GM18519 (cell line): Measurements from ENCODE around the gene PGBD1.
"Not testable (repeated sequence)": the region's sequence is repeated elsewhere in the genome, so short reads cannot be mapped to it uniquely, and the experiment has no call there.

ENCODE experiments used
- ATAC-seq: cut with Tn5 transposase; IDR thresholded peaks from one replicate; pipeline ENCODE4 v1.9.1; 2021; ENCODE audit warnings: mild to moderate bottlenecking, moderate library complexity; ENCODE audit not compliant: unreplicated experiment, low FRiP score

The PGBD1 gene

DNA sequence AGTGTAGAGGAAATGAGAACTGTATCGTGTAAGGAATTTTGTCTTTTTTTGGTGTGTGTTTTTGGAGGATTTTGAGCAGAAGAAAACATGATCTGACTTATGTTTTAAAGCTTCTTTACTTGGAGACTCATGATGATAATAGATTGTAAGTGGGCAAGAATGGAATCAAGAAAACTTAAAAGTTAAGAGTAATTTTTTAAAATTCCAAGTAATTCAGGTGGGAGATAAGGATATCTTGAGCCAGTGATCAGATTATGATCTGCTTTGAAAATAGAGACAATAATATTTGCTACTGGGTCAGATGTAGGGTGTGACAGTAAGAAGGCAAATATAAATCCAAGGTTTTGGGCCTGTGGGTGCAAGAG lies 13.7 kb upstream of the PGBD1 start:
- no peak for ATAC-seq

DNA sequence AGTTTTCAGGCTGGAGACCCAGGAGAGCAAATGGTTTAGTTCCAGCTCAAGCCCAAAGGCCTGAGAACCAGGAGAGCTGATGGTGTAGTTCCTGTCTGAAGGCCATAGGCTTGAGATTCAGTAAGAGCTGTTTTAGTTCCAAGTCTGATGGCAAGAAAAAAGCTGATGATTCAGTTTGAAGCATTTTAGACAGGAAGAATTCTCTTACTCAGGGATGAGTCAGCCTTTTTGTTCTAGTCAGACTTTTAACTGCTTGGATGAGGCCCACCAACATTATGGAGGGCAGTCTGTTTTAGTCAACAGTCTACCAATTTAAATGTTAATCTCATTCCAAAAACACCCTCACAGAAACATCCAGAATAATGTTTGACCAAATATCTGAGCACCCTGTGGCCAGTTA lies 11.9 kb upstream of the PGBD1 start:
- ATAC-seq, result no peak

DNA sequence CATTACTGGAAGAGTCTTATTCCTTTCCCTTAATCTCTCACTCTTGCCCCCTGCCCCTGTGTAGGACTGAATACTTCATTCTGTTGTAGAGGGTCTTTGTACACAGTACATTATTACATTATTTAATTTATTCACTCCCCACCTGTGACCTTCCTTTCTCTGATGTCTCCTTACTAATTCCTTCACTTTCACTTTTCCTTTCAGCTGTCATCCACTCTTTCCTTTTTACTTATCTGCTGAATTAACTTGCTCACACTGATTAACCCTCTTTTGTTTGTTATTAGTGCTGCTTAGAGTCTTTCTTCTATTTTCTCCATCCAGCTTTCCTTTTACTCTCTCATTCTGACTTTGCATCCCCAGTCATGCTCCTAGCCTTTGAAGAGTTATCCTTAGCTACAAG lies 6.5 kb upstream of the PGBD1 start:
- ATAC-seq, result no peak

DNA sequence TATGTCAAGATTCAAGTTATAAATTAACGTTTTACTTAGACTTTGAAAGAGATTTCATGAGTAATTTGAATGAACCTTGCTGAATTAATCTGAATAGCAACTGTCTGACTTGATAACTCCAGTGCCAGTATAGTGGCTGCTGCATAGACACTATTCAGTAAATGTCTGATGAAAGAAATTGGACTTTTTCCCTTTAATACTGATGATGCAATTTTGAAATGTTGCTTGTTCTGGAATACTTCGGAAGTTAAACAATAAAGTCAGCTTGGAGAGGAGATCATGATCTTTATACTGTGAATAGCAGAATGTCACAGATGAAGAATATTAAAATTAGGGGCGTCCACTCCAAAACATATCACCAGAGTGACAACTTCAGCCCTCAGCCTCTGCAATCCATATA lies 3.6 kb upstream of the PGBD1 start:
- no peak for ATAC-seq

DNA sequence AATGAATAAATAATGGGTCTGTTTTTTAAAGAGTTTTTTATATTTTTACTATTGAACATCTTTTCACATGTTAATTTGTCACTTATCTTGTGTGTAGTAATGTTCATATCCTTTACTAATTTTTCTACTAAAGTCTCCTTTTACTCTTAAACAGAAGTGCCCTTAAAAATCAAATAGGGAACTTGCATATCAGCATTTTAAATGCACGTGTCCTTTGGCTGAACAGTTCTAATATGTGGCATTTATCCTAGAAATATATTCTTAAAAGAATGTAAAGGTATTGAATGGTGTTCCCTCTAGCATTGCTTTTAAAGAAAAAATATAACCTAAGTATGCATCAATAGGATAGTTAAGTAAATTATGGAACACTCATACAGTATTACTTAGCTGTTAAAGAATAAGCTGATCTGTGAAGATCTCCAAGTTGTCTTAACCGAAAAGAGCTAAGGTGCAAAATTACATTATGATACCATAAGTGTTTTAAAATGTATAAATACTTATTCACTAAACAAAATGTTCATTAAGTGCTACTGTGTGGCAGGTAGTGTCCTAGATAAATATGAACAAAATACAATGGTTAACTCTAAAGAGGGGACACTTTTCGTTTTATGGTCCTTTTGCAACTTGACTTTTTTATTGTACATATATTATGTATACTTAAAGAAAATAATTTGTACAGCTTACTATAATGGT lies 631 bp upstream of the PGBD1 start:
- ATAC-seq, result no peak

DNA sequence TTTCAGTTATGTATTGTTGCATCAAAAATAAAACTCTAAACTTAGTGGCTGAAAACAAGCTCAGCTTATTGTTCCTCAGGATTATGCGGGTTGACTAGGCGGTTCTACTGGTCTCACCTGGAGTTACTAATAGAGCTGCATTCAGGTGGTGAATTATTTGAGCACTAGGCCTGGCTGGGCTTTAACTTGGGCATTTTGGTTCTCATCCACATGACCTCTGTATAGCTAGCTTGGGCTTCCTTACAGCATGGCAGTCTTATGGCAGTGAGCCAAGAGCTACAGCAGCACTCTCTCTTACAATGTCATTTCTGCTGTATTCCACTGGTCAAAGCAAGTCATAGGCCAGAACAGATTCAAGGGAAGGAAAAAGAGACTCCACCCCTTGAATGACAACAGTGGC lies 1.6 kb downstream of the PGBD1 start:
- ATAC-seq, result no peak

DNA sequence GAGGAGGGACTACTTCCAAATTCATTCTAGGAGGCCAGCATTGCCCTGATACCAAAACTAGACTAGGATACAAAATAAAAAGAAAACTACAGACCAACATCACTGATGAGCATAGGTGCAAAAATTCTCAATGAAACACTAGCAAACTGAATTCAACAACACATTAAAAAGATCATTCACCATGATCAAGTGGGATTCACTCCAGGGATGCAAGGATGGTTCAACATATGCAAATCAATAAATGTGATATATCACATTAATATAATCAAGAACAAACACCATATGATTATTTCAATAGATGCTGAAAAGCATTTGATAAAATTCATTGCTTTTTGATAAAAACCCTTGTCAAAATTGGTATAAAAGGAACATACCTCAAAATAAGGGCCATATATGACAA lies 10.2 kb downstream of the PGBD1 start:
- no peak for ATAC-seq

DNA sequence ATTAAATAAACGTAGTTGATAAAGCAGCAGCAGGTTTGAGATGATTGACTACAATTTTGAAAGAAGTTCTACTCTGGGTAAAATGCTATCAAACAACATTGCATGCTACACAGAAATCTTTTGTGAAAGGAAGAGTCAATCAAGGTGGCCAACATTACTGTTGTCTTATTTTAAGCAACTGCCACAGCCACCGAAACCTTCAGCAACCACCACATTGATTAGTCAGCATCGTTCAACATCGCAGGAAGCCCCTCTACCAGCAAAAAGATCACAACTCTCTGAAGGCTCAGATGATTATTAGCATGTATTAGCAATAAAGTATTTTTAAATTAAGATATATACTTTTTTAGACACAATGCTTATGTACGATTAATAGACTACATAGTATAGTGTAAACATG lies 14.0 kb downstream of the PGBD1 start:
- no peak for ATAC-seq

DNA sequence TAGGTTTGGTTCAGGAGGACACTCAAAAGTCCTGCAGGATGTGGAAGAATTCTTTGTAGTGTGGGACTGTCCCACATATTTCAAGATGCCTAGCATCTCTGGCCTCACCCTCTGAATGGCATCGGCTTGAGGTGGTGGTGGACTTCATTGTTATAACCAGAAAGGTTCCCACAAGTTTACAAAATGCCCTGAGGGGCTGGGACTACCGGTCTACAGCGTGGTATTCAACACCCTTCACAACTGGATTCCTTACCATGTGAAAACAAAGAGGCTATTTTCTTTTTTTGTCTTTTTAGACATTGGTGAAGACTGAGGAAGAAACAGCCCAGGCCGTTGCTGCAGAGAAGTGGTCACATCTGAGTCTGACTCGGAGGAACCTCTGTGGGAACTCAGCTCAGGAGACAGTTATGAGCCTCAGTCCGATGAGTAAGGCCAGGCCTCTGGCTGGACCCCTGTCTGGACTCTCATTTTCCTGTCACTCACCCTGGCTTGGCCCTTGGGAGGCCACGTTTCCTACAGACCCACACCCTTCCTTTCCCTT lies 15.2 kb downstream of the PGBD1 start:
- no peak for ATAC-seq

DNA sequence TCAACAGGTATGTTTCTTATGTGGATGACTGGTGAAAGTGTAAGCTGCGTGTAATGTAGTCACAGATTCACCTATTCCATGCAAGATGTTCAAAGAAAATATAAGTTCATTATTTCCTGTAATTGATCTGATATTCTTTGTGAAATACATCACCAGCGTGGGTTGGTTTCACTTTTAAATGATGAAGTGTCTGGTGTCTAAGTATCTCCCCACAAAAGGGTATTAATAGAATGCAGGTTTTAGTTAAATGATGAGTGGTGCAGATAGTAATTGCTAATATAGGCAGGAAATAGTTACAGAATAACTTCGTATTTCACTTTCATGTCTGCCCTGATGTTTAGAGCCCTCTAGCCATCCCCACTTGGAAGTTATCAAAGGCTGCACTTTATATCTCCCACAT lies 22.2 kb downstream of the PGBD1 start:
- ATAC-seq, result no peak

DNA sequence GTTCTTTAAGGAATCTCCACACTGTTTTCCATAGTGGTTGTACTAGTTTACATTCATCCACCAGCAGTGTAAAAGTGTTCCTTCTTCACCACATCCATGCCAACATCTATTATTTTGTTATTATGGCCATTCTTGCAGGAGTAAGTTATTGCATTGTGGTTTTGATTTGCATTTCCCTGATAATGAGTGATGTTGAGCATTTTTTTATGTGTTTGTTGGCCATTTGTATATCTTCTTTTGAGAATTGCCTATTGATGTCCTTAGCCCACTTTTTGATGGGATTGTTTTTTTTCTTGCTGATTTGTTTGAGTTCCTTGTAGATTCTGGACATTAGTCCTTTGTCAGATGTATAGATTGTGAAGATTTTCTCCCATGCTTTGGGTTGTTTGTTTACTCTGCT lies 25.0 kb downstream of the PGBD1 start:
- not testable (repeated sequence) for ATAC-seq

DNA sequence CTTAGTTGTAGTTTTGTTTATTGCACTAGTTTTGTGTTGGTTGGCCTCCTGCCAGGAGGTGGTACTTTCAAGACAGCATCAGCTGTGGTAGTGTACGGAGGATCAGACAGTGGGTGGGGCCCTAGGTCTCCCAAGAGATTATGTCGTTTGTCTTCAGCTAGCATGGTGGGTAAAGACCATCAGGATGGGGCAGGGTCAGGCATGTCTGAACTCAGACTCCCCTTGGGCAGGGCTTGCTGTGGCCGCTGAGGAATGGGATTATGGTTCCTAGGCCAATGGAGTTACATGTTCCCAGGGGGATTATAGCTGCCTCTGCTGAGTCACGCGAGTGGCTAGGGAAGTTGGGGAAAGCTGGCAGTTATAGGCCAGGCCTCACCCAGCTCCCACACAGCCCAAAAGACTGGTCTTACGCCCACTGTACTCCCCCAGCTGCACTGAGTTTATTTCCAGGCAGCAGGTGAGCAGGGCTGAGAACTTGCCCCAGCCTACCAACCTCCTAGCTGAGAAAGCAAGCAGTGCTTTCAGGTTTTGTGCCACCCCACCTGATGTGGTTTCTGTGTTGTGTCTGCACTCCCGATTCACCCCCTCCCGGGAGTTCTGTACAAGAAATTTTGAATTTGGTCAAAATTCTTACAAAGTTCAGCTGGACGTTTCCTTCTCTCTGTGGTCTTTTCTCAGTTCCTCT lies 29.9 kb downstream of the PGBD1 start:
- ATAC-seq, result no peak

DNA sequence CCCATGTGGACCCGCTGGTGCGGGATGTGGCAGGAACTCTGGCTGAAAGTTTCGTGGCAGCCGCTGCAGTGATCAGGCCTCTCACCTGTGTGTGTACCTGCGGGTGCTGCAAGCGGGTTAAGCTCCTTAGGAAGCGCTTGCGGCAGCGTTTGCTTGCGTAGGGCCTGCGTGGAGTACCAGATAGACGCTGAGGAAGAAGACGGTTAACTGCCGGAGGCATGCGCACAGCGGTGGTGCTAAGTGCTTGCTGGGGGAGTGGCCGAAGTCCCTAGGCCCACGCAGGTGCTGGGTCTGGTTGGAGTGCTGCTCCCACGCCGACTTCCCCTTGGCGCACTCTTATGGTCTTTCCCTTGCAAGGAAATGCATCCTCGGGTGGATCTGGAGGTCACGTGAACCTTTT lies 31.6 kb downstream of the PGBD1 start:
- no peak for ATAC-seq

DNA sequence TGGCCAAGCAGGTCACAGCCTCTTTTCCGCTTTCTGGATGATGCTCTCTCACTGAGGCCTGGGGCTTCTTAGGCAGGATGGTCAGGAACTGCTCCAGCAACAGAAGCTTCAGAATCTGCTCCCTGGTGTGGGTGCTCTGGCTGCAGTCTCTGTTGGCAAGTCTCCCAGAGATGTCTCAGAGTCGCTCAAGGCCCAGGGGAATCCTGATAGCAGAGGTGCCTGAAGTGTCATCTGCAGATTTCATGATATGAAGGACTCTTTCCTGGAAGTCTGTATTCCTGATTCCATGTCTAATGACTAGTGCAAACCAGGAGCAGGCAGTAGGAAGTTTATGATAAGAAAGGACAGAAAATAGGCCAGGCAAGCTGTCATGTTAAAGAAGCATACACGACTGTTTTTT lies 34.3 kb downstream of the PGBD1 start:
- no peak for ATAC-seq

DNA sequence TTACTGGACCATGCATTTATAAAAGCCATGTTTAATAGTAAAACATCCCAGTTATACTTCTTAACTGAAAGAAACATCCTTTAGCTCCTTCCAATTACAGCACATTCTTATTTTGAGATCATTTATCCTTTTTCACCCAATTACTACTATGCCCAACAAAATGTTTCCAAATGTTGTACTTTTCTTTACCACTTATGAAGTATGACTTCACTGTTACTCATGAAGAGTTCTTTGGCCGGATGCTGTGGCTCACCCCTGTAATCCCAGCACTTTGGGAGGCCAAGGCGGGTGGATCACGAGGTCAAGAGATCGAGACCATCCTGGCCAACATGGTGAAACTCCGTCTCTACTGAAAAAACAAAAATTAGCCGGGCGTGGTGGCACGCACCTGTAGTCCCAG lies 36.5 kb downstream of the PGBD1 start:
- ATAC-seq, result not testable (repeated sequence)

DNA sequence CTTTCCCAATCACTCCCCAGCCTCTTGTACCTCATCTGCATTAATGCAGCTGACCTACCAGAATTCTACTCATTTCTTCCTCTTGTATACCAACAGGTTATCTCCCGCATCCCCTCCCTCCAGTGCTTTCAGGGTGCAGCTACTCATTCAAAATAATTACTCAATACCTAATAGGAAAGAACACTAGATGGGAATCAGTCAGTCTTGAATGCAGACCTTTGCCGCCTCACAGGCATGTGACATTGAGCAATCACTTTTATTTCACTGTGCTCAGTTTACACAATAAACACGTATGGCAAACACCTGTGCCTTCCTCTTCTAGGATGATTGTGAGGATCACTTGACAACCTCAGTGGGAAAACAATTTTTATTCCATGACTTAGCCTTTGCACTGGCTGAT lies 41.3 kb downstream of the PGBD1 start:
- ATAC-seq, result no peak

DNA sequence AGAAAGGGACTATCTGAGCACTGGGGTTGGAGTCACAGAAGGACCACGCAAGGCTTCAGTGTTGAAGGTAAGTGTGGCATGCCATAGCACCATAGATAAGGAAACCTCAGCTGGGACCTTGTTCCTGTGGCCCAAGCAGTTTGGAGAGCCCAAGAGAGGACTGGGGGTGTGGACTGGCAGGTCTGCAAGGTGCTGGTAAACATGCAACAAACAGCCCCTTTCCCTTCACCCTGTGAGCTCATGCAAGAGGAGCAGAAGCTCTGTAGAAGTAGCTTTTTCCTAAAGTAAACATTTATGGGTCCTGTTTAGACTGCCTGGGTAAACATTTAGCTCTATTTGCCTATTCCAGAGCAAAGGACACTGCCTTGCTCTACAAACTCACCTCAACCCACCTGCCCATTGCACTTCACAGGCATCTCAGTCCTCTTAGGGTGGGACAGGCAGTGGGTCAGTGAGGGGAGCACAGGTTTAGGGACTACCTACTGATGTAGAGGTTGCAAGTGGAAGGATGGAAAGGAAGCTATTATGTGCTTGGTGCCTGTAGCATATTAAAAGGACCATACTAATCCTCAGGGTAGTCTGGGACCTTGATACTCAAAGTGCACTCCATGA lies 42.5 kb downstream of the PGBD1 start:
- no peak for ATAC-seq

DNA sequence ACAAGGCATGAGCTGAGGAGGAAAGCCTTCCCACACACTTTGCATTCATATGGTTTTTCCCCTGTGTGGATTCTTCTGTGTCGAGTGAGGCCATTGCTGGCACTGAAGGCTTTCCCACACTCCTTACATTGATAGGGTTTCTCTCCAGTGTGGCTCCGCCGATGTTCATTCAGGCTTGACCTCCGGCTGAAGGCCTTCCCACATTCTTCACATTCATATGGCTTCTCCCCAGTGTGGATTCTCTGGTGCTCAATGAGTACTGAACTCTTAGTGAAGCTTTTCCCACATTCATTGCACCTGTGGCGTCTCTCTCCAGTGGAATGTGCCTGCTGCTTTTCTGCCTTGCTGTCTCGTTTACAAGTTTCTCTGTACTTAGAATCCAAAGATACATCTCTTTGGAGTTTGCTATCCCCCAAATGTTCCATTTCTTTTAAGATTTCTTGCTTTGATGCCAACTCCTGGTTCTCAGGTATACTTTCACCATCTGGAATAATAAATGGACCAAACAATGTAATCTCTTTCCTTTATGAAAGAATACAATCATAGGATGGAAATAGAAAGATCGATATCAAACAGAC lies 45.1 kb downstream of the PGBD1 start:
- ATAC-seq, result no peak

DNA sequence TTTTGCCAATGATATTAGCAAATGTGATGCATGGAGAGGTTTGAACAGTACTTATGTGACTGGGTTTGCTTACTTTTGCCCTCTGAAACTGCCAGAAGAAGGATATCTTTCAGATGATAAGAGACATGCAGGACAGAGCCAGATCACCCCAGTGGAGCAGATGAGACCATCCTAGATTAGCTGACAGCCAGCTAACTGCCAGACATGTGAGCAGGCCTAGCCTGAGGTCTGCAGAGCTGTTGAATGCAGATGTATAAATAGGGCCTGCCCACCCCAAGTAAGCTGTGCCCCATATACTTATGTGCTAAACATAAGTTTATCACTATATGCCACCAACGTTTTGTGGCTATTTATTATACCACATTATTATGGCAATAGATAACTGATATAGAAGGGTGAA lies 48.7 kb downstream of the PGBD1 start:
- ATAC-seq, result no peak

DNA sequence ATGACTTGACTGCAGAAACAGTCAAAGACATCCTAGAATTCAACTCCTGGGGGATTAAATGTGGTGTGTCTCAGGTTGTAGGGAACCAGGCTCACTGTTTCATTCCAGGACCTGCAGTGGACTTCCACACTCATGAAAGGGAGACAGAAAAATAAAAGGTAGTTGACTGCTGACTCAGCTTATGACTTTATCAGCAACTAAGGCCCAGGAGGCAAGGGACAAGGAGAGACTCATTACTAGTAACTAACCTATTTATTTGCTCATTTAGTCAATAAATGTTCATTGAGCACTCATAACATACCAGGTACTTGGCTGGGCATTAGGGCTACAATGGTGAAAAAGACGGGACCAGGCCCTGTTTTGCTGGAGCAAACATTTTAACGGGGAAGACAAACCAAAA lies 51.7 kb downstream of the PGBD1 start:
- no peak for ATAC-seq

DNA sequence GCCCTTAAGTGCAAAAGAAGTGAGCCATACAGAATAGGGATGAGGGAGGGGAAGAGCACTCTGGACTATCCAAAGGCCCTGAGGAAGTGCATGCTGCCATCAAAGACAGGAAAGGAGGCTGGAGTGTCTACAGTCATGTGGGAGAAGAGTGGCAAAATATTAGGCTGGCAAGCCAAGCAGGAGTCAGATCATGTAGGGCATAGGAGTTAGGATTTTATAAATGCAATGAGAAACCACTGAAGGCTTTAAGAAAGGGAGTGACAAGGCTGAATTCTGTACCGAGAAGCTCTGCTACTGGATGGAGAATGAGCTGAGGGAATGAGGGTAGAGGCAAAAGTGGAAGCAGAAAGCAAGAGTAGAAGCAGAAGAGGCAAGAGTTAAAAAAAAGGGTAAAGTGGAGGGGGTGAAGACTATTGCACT lies 52.2 kb downstream of the PGBD1 start:
- ATAC-seq, result no peak
